NCI-H526 (cell line): ENCODE data around the gene TNP2.

Experiments
- DNase-seq, 2 experiments: peaks; one replicate each; lab custom pipeline; 2025; lab: John Stamatoyannopoulos, UW

TNP2 gene

GRCh38 chr16:11256661-11257130 is 12.4 kb downstream of the TNP2 start:
- DNase-seq, result peak in 1 of 2 experiments; percentile 68

- DNase-seq, result peak; percentile 62 to 92
Measured at GRCh38 chr16:11255737-11256660, 13.1 kb downstream of the TNP2 start, which contains the start of gene SOCS1. TSS of gene SOCS1 (minus strand) at chr16:11256204. CDS start at chr16:11255478, 726 bp downstream.

- DNase-seq, result peak in 1 of 2 experiments; percentile 76
Measured at GRCh38 chr16:11254913-11255736, 14.0 kb downstream of the TNP2 start.

- peak in 1 of 2 experiments; percentile 37 for DNase-seq
Measured at GRCh38 chr16:11253995-11254912, 14.9 kb downstream of the TNP2 start.

GRCh38 chr16:11253009-11253994 is 15.8 kb downstream of the TNP2 start:
- DNase-seq, result no peak

GRCh38 chr16:11252482-11252931 is 16.6 kb downstream of the TNP2 start:
- no peak for DNase-seq

- DNase-seq, result no peak
Measured at GRCh38 chr16:11251525-11252481, 17.3 kb downstream of the TNP2 start.

GRCh38 chr16:11250786-11251524 is 18.2 kb downstream of the TNP2 start:
- no peak for DNase-seq

GRCh38 chr16:11250091-11250785 is 18.9 kb downstream of the TNP2 start:
- DNase-seq, result peak in 1 of 2 experiments; percentile 13

GRCh38 chr16:11249233-11250061 is 19.7 kb downstream of the TNP2 start:
- DNase-seq, result no peak

GRCh38 chr16:11248133-11248532 is 21.0 kb downstream of the TNP2 start:
- no peak for DNase-seq

- DNase-seq, result no peak
Measured at GRCh38 chr16:11245988-11246387, 23.1 kb downstream of the TNP2 start.

- no peak for DNase-seq
Measured at GRCh38 chr16:11245222-11245737, 23.8 kb downstream of the TNP2 start.

GRCh38 chr16:11242658-11243057 is 26.5 kb downstream of the TNP2 start:
- DNase-seq, result peak in 1 of 2 experiments; percentile 56

GRCh38 chr16:11241480-11242204 is 27.5 kb downstream of the TNP2 start:
- no peak for DNase-seq
